NCI-H146 (cell line): ENCODE measurements around the gene EPB41L2.

Experiments
- DNase-seq: peaks from one replicate; lab custom pipeline; 2025; lab: John Stamatoyannopoulos, UW

Gene EPB41L2

DNA sequence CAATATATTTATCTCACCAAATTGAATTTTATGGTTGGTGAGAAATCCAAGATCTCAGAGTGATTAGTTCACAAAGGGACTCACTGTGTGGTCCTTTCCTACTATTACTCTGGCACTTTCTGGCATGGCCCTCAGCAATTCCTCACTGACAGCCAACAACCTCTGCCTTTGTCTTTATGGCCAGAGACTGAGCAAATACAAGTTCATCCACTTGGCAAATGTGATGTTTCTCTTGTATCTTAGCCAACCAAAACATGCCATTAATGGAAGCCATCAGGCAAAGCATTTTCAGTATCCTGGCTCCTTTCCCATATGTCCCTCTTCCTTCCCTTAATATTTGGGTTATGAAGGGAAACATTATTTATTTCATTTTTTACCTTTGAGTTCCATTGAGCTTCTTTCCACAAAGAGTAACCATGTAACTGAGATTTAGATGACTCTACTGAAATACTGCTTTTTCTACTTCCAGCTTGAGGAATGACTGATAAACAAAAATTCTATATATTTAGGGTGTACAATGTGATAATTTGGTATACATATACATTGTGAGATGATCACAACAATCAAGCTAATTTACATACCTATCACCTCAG lies 266.6 kb downstream of the EPB41L2 start:
- no peak for DNase-seq

DNA sequence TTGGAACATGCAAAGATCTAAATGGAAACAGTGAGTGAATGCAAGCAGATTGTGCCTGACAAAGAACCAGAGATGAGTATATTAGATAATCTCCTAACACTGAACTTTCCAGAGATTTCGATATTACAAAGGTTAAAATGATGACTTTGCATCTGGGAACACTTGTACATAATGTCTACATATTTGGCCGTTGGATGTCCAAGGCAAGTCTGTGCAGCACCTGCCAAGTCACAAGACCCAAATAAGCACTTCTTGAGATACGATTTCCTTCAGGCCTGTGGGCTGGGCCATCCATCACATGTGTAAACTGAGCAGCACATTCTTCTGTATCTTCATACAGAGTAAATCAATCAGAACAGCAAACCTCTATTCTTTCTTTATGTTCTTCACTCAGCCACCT lies 268.3 kb downstream of the EPB41L2 start:
- no peak for DNase-seq

DNA sequence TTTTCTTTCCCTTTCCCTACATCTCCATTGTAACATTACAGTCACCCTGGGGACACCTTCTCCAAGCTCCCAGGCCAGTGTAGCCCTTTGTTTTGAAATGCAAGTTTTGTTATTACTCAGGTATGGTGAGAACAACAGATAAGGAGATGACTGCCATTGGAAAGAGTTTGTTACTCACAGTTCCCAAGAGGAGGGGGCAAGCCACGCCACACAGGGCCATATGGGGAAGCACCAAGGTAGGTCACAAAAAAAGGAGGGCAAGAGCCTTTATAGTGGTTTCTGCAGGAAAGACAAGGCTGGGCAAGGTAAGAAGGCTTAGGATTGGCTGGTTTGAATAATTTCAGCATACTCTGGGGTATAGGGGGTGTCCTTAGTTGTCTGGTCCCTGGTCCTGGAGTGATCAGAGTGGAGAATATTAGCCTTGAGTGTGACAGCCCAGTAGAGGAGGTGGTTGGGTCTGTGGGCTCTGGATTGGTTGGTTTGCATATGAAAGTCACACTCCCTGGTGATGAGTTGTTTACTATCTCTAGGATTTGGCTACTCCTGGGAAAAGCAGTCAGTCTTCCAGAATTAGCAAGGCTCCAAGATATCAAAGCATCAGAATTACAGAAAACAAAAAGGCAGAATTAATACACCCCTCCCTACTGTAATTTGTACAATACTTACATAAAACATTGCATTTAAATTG lies 268.9 kb downstream of the EPB41L2 start:
- DNase-seq: no peak
